Smooth muscle cell (in vitro differentiated cells): ENCODE results near the gene HEXA. TPM values are rescaled to one million over a fixed set of nuclear protein-coding genes. Genes with fewer than 3 reads are reported as not detected.

Experiments used
- DNase-seq: peaks from one replicate; lab custom pipeline; 2025; ENCODE audit not compliant: unreplicated experiment; lab: John Stamatoyannopoulos, UW
- H2AFZ ChIP-seq: fragments of 200-600 bp; sonication (generic); 2 replicates; pipeline ENCODE4 v1.6.0; 2016; ENCODE audit warnings: antibody characterized with exemption, low read depth, mild to moderate bottlenecking
- H3F3A ChIP-seq: fragments of 200-600 bp; sonication (generic); 2 replicates; pipeline ENCODE4 v1.6.0; 2017; ENCODE audit warnings: antibody characterized with exemption, low read depth
- H3K27ac ChIP-seq: fragments of 200-600 bp; sonication (generic); 2 replicates; pipeline ENCODE4 v1.5.1; 2016; ENCODE audit warnings: low read depth, mild to moderate bottlenecking
- H3K27me3 ChIP-seq: fragments of 200-600 bp; sonication (generic); 2 replicates; pipeline ENCODE4 v1.6.1; 2016; ENCODE audit warnings: low read depth, mild to moderate bottlenecking
- H3K36me3 ChIP-seq: fragments of 200-600 bp; sonication (generic); 2 replicates; pipeline ENCODE4 v1.5.1; 2016; ENCODE audit warnings: low read depth
- H3K4me1 ChIP-seq: fragments of 200-600 bp; sonication (generic); 2 replicates; pipeline ENCODE4 v1.5.1; 2016; ENCODE audit warnings: low read depth
- H3K4me2 ChIP-seq: fragments of 200-600 bp; sonication (generic); 2 replicates; pipeline ENCODE4 v1.6.0; 2016; ENCODE audit warnings: mild to moderate bottlenecking
- H3K4me3 ChIP-seq: fragments of 200-600 bp; sonication (generic); 2 replicates; pipeline ENCODE4 v1.5.1; 2016; ENCODE audit warnings: mild to moderate bottlenecking
- H3K79me2 ChIP-seq: fragments of 200-600 bp; sonication (generic); 2 replicates; pipeline ENCODE4 v1.6.0; 2016; ENCODE audit warnings: low read depth, mild to moderate bottlenecking
- H3K9ac ChIP-seq: fragments of 200-600 bp; sonication (generic); 2 replicates; pipeline ENCODE4 v1.6.0; 2016; ENCODE audit warnings: low read depth
- H3K9me3 ChIP-seq: fragments of 200-600 bp; sonication (generic); replicated peaks from 2 replicates; pipeline ENCODE4 v1.5.1; 2016; ENCODE audit warnings: low read depth
- H4K20me1 ChIP-seq: fragments of 200-600 bp; sonication (generic); 2 replicates; pipeline ENCODE4 v1.6.0; 2016; ENCODE audit warnings: low read depth
- WGBS: methylation state at CpG from one replicate; pipeline ENCODE4 v1.1.7; 2016; ENCODE audit warnings: low lambda C conversion rate; 5-methylcytosine and 5-hydroxymethylcytosine counted together
- polyA plus RNA-seq: library from polyadenylated mRNA; unstranded; fragments of >200 nt; fragmentation: Nextera tagmentation; extraction: Ambion mirVana; gene quantifications from 2 replicates; pipeline ENCODE4 v1.2.1, GENCODE V29; 2016
- total RNA-seq: library from RNA; depleted of rRNA; stranded (reverse); fragments of >200 nt; gene quantifications from 2 replicates; pipeline ENCODE4 v1.2.3, GENCODE V29; 2014
- TF ChIP-seq, protein P1 (sequence below): fragments of 200-600 bp; sonication (generic); IDR thresholded peaks from 2 replicates; pipeline ENCODE4 v1.5.1; 2017; ENCODE audit warnings: borderline replicate concordance, mild to moderate bottlenecking, antibody characterized with exemption; ENCODE audit not compliant: insufficient read depth, poor library complexity, severe bottlenecking

HEXA gene
- total and polyA plus RNA-seq, 2 experiments from 2014 or later = 77.4 to 155 TPM

DNA sequence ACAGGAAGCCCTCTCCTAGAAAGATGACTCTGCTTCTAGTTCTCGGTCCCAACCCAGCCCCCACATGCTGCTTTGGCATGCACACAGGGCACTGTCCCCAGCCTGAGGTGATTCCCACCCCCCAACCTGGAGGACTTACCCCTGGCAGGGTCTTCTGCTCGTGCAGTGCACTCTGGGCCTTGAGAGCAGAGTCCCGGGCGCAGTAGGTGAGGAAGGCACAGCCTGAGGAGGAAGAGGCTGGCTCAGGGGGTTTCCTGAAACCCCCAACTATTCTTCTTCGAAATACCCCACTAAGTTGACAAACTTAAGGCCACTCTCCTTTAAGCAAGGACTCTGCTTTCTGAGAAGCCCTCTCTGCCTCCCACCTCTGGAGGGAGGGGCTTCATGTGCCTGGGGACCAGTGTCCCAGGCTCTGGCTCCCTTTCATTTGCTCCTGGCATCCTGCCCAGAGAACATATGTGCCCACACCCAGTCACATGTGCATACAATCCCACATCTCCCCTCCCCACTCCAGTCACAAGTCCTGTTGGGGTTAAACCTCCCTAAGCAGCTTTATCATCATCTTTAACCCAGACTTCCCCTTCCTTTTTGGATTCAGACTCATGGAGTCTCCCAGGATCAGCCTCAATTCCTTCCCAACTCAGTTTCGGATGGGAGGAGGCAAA lies 60.0 kb downstream of the HEXA start:
- DNase-seq = no peak
- H3K27ac ChIP-seq = no peak overlapping the region
- no peak overlapping the region for H3K4me2 ChIP-seq
- WGBS = 71% methylated on average over 6 of the region's 6 CpGs
- TF ChIP-seq, protein P1, sequence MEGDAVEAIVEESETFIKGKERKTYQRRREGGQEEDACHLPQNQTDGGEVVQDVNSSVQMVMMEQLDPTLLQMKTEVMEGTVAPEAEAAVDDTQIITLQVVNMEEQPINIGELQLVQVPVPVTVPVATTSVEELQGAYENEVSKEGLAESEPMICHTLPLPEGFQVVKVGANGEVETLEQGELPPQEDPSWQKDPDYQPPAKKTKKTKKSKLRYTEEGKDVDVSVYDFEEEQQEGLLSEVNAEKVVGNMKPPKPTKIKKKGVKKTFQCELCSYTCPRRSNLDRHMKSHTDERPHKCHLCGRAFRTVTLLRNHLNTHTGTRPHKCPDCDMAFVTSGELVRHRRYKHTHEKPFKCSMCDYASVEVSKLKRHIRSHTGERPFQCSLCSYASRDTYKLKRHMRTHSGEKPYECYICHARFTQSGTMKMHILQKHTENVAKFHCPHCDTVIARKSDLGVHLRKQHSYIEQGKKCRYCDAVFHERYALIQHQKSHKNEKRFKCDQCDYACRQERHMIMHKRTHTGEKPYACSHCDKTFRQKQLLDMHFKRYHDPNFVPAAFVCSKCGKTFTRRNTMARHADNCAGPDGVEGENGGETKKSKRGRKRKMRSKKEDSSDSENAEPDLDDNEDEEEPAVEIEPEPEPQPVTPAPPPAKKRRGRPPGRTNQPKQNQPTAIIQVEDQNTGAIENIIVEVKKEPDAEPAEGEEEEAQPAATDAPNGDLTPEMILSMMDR = no peak
- H3F3A ChIP-seq = no peaks in the 10 kb centered on the region
- no peaks in the 10 kb centered on the region for H3K9me3 ChIP-seq
- H3K4me3 ChIP-seq = no peak overlapping the region
- H3K9ac ChIP-seq = no peak overlapping the region
- H4K20me1 ChIP-seq = peaks cover 3% of the 10 kb centered on the region
- H3K4me1 ChIP-seq = peaks cover 2% of the 10 kb centered on the region
- H3K36me3 ChIP-seq = no peaks in the 10 kb centered on the region
- H3K27me3 ChIP-seq = peaks cover 7% of the 10 kb centered on the region
- no peaks in the 10 kb centered on the region for H3K79me2 ChIP-seq
- H2AFZ ChIP-seq = no peak overlapping the region

DNA sequence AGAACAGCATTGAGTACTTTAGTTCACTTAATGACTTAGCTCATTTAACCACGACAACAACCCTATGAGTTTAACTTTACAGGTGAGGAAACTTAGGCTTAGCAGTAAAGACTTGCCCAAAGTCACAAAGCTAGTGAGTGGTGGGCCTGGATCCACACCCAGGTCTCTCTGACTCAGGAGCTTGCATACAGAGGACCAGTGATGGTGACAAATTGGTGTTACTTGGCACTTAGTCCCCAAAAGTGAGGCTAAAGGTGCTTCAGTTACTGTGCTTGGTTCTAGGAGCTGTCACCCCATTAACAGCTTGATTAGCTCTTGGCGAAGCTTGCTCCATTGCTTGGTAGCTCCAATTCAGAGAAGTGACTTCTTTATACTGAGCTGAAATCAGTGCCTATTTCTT lies 61.9 kb downstream of the HEXA start:
- Histone ChIP-seq H3K4me2 (no peak overlapping the region), H3K9ac (no peak overlapping the region), H3K9me3 (no peaks in the 10 kb centered on the region), H3K27me3 (peaks cover 7% of the 10 kb centered on the region), H3K4me1 (no peaks in the 10 kb centered on the region), H3F3A (no peaks in the 10 kb centered on the region), H2AFZ (no peak overlapping the region), H4K20me1 (no peaks in the 10 kb centered on the region), H3K36me3 (no peaks in the 10 kb centered on the region), H3K4me3 (no peak overlapping the region), H3K79me2 (no peaks in the 10 kb centered on the region), H3K27ac (no peak overlapping the region)
- 84% methylated on average over 2 of the region's 2 CpGs for WGBS
- DNase-seq = no peak
- TF ChIP-seq, protein P1 = no peak

DNA sequence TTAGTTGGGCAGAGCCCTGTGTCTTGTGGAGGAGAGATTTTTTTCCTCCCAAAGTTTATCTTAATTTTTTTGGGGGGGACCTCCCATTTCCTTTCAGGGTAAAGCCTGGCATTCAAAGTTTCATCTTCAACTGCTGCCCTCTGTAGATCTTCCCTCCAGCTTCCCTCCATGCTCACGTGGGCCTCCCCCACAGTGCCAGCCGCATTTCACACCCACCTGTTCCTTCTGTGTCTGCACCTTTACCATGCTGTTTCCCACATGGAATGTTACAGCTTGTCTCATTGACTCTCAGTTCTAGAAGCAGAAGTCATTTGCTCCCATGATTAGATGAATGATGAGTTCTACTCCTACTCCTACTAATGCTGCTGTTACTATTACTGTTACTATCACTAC lies 62.4 kb downstream of the HEXA start:
- Histone ChIP-seq H3K27ac (no peak overlapping the region), H3K27me3 (peaks cover 2% of the 10 kb centered on the region), H3F3A (no peaks in the 10 kb centered on the region), H3K4me2 (no peak overlapping the region), H3K36me3 (no peaks in the 10 kb centered on the region), H3K79me2 (no peaks in the 10 kb centered on the region), H3K4me1 (no peaks in the 10 kb centered on the region), H3K9ac (no peak overlapping the region), H2AFZ (no peak overlapping the region), H3K4me3 (no peak overlapping the region), H3K9me3 (no peaks in the 10 kb centered on the region), H4K20me1 (no peaks in the 10 kb centered on the region)
- TF ChIP-seq, protein P1 = no peak
- DNase-seq = no peak
- 78% methylated on average over 2 of the region's 2 CpGs for WGBS

DNA sequence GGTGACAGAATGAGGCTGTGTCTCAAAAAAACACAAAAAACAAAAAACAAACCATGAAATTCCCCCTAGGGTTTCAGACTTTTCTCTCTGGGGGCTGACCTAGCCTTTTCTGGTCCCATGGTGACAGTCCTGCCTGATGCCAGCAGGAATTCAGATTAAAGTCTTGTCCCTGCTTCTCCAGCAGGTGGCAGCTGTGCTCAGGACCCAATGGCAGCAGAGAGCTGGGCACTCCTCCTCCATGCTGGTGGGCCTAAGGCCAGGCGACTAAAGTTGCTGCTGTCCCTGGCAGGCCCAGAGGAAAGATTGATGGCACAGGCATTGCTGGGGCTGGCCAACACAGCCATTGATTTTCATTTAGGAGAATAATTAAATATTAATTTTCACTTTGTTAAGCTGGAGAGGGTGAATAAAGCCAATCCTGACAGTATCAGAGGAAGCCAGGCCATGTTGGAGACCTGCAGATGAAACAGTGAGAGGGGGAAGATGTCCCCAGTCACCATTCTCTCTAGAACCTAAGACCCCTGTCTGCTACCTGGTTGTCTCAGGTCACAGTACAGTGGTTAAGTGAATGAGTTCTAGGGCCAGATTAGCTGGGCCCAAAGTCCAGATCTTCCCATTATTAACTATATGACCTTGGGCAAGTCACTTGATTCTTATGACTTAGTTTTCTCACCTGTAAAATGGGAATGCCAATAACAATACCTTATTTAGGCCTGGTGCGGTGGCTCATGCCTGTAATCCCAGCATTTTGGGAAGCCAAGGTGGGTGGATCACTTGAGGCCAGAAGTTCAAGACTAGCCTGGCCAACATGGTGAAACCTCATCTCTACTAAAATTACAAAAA lies 63.0 kb downstream of the HEXA start:
- TF ChIP-seq, protein P1 = peak; percentile 72
- no peaks in the 10 kb centered on the region for H3F3A ChIP-seq
- H3K27ac ChIP-seq = no peak overlapping the region
- no peak overlapping the region for H3K9ac ChIP-seq
- H3K79me2 ChIP-seq = no peaks in the 10 kb centered on the region
- H3K27me3 ChIP-seq = no peaks in the 10 kb centered on the region
- no peaks in the 10 kb centered on the region for H3K9me3 ChIP-seq
- DNase-seq = no peak
- no peaks in the 10 kb centered on the region for H3K4me1 ChIP-seq
- 56% methylated on average over 2 of the region's 2 CpGs for WGBS
- H3K36me3 ChIP-seq = no peaks in the 10 kb centered on the region
- no peaks in the 10 kb centered on the region for H4K20me1 ChIP-seq
- no peak overlapping the region for H3K4me2 ChIP-seq
- no peak overlapping the region for H2AFZ ChIP-seq
- H3K4me3 ChIP-seq = no peak overlapping the region
